SK-N-SH treated with all-trans-retinoic acid at 6 μM for 48 hours (cell line): ENCODE results near the gene SHROOM1.

Experiments used
- ATAC-seq: fragments of 200-7000 bp; cut with Tn5 transposase; 3 replicates; pipeline ENCODE4 v1.9.1; 2020; ENCODE audit warnings: mild to moderate bottlenecking, moderate library complexity
- ARNTL ChIP-seq: fragments of 450-650 bp; formaldehyde crosslinking; IDR thresholded peaks from 2 replicates; pipeline ENCODE4 v1.5.0; 2020; ENCODE audit warnings: low read depth, mild to moderate bottlenecking, moderate library complexity, borderline replicate concordance
- BACH2 ChIP-seq: fragments of 250-450 bp; sonication (Bioruptor Pico); IDR thresholded peaks from 2 replicates; pipeline ENCODE4 v1.9.0; 2021; ENCODE audit warnings: mild to moderate bottlenecking, borderline replicate concordance
- ESRRG ChIP-seq: fragments of 250-450 bp; sonication (Bioruptor Pico); IDR thresholded peaks from 2 replicates; pipeline ENCODE4 v1.6.1; 2021; ENCODE audit warnings: mild to moderate bottlenecking
- GLIS3 ChIP-seq: fragments of 250-450 bp; sonication (Bioruptor Pico); IDR thresholded peaks from 2 replicates; pipeline ENCODE4 v1.5.0; 2020; ENCODE audit warnings: mild to moderate bottlenecking, moderate library complexity
- PPARA ChIP-seq: fragments of 250-450 bp; sonication (Bioruptor Pico); IDR thresholded peaks from 2 replicates; pipeline ENCODE4 v1.5.0; 2020; ENCODE audit warnings: mild to moderate bottlenecking, borderline replicate concordance
- RARB ChIP-seq: fragments of 250-450 bp; sonication (Bioruptor Pico); IDR thresholded peaks from 2 replicates; pipeline ENCODE4 v1.8.0; 2021; ENCODE audit warnings: mild to moderate bottlenecking, moderate library complexity
- SNAI2 ChIP-seq: fragments of 250-450 bp; sonication (Bioruptor Pico); IDR thresholded peaks from 2 replicates; pipeline ENCODE4 v1.5.0; 2020; ENCODE audit warnings: mild to moderate bottlenecking, moderate library complexity
- TCF4 ChIP-seq: fragments of 250-450 bp; sonication (Bioruptor Pico); IDR thresholded peaks from 2 replicates; pipeline ENCODE4 v1.8.0; 2021; ENCODE audit warnings: mild to moderate bottlenecking, moderate library complexity, borderline replicate concordance
- TOX ChIP-seq: fragments of 250-450 bp; sonication (Bioruptor Pico); IDR thresholded peaks from 2 replicates; pipeline ENCODE4 v1.8.0; 2021; ENCODE audit warnings: mild to moderate bottlenecking, moderate library complexity, borderline replicate concordance
- ZFP3 ChIP-seq: fragments of 250-450 bp; sonication (Bioruptor Pico); IDR thresholded peaks from 2 replicates; pipeline ENCODE4 v1.5.0; 2020; ENCODE audit warnings: mild to moderate bottlenecking, moderate library complexity
- ZFP30 ChIP-seq: fragments of 450-650 bp; formaldehyde crosslinking; IDR thresholded peaks from 2 replicates; pipeline ENCODE4 v1.5.0; 2022; ENCODE audit warnings: mild to moderate bottlenecking, moderate library complexity
- ZNF70 ChIP-seq: fragments of 450-650 bp; formaldehyde crosslinking; IDR thresholded peaks from 2 replicates; pipeline ENCODE4 v1.5.0; 2020; ENCODE audit warnings: mild to moderate bottlenecking, moderate library complexity
- TF ChIP-seq, protein P1 (sequence below): fragments of 250-450 bp; sonication (Bioruptor Pico); IDR thresholded peaks from 2 replicates; pipeline ENCODE4 v1.8.0; 2020; ENCODE audit warnings: mild to moderate bottlenecking, moderate library complexity, borderline replicate concordance
- TF ChIP-seq, protein P2 (sequence below): fragments of 250-450 bp; sonication (Bioruptor Pico); IDR thresholded peaks from 2 replicates; pipeline ENCODE4 v1.8.0; 2021; ENCODE audit warnings: low read depth, mild to moderate bottlenecking, moderate library complexity, borderline replicate concordance
- TF ChIP-seq, protein P3 (sequence below): fragments of 250-450 bp; sonication (Bioruptor Pico); IDR thresholded peaks from 2 replicates; pipeline ENCODE4 v1.5.1; 2021; ENCODE audit warnings: mild to moderate bottlenecking, moderate library complexity
- TF ChIP-seq, protein P4 (sequence below): fragments of 250-450 bp; sonication (Bioruptor Pico); IDR thresholded peaks from 2 replicates; pipeline ENCODE4 v1.5.0; 2020; ENCODE audit warnings: mild to moderate bottlenecking, moderate library complexity
- TF ChIP-seq, protein P5 (sequence below): fragments of 250-450 bp; sonication (Bioruptor Pico); IDR thresholded peaks from 2 replicates; pipeline ENCODE4 v1.5.1; 2020; ENCODE audit warnings: low read depth, mild to moderate bottlenecking, moderate library complexity

The SHROOM1 gene

DNA sequence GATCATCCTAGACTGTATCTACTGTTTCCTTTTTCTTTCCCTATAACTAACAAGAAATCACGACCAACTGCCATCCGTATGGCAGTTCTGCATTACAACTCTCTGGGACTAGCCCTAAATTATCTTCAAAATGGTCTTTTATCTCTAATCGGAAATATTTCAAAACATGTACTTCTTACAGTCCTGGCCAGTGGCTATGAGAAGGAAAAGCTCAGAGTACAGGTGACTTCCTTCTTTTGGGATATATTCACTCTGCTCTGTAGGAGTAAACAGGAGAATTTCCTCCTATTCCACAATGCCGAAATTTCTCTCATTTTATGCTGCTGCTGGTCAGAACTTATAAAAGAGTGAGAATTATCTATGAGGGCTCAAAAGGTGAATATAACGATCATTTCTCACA, 51.6 kb downstream of the SHROOM1 start:
- TF ChIP-seq, protein P1, sequence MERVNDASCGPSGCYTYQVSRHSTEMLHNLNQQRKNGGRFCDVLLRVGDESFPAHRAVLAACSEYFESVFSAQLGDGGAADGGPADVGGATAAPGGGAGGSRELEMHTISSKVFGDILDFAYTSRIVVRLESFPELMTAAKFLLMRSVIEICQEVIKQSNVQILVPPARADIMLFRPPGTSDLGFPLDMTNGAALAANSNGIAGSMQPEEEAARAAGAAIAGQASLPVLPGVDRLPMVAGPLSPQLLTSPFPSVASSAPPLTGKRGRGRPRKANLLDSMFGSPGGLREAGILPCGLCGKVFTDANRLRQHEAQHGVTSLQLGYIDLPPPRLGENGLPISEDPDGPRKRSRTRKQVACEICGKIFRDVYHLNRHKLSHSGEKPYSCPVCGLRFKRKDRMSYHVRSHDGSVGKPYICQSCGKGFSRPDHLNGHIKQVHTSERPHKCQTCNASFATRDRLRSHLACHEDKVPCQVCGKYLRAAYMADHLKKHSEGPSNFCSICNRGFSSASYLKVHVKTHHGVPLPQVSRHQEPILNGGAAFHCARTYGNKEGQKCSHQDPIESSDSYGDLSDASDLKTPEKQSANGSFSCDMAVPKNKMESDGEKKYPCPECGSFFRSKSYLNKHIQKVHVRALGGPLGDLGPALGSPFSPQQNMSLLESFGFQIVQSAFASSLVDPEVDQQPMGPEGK, result no peak
- TF ChIP-seq, protein P2, sequence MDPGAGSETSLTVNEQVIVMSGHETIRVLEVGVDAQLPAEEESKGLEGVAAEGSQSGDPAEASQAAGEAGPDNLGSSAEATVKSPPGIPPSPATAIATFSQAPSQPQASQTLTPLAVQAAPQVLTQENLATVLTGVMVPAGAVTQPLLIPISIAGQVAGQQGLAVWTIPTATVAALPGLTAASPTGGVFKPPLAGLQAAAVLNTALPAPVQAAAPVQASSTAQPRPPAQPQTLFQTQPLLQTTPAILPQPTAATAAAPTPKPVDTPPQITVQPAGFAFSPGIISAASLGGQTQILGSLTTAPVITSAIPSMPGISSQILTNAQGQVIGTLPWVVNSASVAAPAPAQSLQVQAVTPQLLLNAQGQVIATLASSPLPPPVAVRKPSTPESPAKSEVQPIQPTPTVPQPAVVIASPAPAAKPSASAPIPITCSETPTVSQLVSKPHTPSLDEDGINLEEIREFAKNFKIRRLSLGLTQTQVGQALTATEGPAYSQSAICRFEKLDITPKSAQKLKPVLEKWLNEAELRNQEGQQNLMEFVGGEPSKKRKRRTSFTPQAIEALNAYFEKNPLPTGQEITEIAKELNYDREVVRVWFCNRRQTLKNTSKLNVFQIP (CRISPR knock-in tag), result no peak
- no peak for TF ChIP-seq ARNTL (CRISPR knock-in tag)
- TF ChIP-seq GLIS3 (CRISPR knock-in tag), result no peak
- TF ChIP-seq SNAI2 (CRISPR knock-in tag), result no peak
- no peak for TF ChIP-seq TCF4
- no peak for TF ChIP-seq RARB (CRISPR knock-in tag)
- TF ChIP-seq BACH2 (CRISPR knock-in tag), result no peak
- no peak for TF ChIP-seq ESRRG (CRISPR knock-in tag)
- TF ChIP-seq, protein P3, sequence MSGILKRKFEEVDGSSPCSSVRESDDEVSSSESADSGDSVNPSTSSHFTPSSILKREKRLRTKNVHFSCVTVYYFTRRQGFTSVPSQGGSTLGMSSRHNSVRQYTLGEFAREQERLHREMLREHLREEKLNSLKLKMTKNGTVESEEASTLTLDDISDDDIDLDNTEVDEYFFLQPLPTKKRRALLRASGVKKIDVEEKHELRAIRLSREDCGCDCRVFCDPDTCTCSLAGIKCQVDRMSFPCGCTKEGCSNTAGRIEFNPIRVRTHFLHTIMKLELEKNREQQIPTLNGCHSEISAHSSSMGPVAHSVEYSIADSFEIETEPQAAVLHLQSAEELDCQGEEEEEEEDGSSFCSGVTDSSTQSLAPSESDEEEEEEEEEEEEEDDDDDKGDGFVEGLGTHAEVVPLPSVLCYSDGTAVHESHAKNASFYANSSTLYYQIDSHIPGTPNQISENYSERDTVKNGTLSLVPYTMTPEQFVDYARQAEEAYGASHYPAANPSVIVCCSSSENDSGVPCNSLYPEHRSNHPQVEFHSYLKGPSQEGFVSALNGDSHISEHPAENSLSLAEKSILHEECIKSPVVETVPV, result no peak
- TF ChIP-seq, protein P4, sequence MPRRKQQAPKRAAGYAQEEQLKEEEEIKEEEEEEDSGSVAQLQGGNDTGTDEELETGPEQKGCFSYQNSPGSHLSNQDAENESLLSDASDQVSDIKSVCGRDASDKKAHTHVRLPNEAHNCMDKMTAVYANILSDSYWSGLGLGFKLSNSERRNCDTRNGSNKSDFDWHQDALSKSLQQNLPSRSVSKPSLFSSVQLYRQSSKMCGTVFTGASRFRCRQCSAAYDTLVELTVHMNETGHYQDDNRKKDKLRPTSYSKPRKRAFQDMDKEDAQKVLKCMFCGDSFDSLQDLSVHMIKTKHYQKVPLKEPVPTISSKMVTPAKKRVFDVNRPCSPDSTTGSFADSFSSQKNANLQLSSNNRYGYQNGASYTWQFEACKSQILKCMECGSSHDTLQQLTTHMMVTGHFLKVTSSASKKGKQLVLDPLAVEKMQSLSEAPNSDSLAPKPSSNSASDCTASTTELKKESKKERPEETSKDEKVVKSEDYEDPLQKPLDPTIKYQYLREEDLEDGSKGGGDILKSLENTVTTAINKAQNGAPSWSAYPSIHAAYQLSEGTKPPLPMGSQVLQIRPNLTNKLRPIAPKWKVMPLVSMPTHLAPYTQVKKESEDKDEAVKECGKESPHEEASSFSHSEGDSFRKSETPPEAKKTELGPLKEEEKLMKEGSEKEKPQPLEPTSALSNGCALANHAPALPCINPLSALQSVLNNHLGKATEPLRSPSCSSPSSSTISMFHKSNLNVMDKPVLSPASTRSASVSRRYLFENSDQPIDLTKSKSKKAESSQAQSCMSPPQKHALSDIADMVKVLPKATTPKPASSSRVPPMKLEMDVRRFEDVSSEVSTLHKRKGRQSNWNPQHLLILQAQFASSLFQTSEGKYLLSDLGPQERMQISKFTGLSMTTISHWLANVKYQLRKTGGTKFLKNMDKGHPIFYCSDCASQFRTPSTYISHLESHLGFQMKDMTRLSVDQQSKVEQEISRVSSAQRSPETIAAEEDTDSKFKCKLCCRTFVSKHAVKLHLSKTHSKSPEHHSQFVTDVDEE (CRISPR knock-in tag), result no peak
- no peak for TF ChIP-seq ZNF70
- TF ChIP-seq PPARA (CRISPR knock-in tag), result no peak
- no peak for TF ChIP-seq TOX (CRISPR knock-in tag)
- TF ChIP-seq ZFP3 (CRISPR knock-in tag), result no peak
- TF ChIP-seq, protein P5, sequence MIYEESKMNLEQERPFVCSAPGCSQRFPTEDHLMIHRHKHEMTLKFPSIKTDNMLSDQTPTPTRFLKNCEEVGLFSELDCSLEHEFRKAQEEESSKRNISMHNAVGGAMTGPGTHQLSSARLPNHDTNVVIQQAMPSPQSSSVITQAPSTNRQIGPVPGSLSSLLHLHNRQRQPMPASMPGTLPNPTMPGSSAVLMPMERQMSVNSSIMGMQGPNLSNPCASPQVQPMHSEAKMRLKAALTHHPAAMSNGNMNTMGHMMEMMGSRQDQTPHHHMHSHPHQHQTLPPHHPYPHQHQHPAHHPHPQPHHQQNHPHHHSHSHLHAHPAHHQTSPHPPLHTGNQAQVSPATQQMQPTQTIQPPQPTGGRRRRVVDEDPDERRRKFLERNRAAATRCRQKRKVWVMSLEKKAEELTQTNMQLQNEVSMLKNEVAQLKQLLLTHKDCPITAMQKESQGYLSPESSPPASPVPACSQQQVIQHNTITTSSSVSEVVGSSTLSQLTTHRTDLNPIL (CRISPR knock-in tag), result no peak
- no peak for ATAC-seq

DNA sequence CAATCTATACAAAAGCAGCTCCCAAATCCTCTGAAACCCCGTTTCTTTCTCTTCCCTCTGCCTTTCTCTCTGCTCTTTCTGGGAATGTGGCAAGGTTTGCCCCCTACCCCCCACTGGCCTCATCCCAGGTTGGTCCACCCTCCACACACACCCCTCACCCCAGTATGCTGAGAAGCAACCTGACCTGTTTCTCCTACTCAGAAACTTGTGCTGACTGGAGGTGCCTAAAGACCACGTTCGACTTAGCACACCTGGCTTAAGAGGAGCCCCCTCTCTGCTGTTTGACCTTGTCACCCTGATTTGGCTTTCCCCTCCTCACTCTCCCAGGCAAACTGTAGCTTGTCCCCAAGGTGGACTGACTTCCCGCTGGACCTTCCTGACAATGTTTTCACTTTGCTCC, 52.3 kb downstream of the SHROOM1 start:
- no peak for TF ChIP-seq ZFP30 (CRISPR knock-in tag)
- TF ChIP-seq ARNTL (CRISPR knock-in tag), result no peak
- TF ChIP-seq, protein P4 (CRISPR knock-in tag), result no peak
- ATAC-seq, result no peak
